Loucy (cell line): ENCODE results near the gene SLC1A6.

Experiments used
- EZH2phosphoT487 ChIP-seq: fragments of 200-600 bp; IDR thresholded peaks from 2 replicates; pipeline ENCODE4 v1.6.1; 2018; ENCODE audit warnings: antibody characterized with exemption, mild to moderate bottlenecking, moderate library complexity, borderline replicate concordance
- TF ChIP-seq, protein P1 (sequence below): fragments of 200-600 bp; sonication (generic); conservative IDR thresholded peaks from 2 replicates; pipeline ENCODE4 v1.5.1; 2014; ENCODE audit warnings: mild to moderate bottlenecking, antibody characterized with exemption, low read length

GRCh38 chr19:14952767-14953166, 26.9 kb downstream of the SLC1A6 start:
- TF ChIP-seq, protein P1, sequence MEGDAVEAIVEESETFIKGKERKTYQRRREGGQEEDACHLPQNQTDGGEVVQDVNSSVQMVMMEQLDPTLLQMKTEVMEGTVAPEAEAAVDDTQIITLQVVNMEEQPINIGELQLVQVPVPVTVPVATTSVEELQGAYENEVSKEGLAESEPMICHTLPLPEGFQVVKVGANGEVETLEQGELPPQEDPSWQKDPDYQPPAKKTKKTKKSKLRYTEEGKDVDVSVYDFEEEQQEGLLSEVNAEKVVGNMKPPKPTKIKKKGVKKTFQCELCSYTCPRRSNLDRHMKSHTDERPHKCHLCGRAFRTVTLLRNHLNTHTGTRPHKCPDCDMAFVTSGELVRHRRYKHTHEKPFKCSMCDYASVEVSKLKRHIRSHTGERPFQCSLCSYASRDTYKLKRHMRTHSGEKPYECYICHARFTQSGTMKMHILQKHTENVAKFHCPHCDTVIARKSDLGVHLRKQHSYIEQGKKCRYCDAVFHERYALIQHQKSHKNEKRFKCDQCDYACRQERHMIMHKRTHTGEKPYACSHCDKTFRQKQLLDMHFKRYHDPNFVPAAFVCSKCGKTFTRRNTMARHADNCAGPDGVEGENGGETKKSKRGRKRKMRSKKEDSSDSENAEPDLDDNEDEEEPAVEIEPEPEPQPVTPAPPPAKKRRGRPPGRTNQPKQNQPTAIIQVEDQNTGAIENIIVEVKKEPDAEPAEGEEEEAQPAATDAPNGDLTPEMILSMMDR = no peak
- no peak for TF ChIP-seq EZH2phosphoT487
